GM11168 (cell line): ENCODE data around the gene TXNL4A.

ENCODE experiments used
- in situ Hi-C: fragments of 300-500 bp; cut with MboI; formaldehyde crosslinking; loops from one replicate; pipeline ENCODE4 v1.12.0; 2022; ENCODE audit warnings: low sequenced_read_pairs; ENCODE audit not compliant: unreplicated experiment

TXNL4A gene

DNA sequence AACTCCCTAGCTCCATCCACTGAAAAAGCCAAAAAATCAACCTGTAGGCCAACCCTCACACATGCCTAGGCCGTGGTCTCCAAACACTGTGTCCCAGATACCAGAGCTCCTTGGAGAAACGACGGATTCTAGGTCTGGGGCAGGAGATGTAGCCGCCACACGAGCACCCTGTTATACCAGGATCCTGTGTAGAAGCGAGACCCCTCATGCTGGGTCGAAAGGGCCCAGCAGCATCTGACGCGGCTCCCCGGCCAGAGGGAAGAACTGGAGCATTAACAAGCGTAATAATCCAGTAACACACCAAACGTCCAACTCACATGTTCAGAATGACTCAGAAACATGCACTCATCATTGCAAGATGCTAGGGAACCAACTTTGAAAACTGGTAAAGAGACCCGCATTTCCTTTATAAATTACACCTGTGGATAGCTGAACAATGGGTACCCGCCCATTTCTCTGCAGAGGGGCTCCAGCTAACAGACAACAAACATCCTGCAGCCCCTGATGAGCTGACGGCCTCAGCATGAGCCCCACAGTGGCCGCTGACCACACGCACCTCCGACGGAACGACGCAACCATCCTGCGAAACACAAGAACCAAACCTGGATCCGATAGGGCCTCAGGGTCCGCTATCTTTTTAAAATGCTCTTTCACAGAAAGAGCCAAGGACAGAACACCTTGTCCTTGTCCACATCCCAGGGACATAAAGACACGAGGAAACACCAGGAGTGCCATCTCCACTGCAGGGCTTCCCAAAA is 51.1 kb downstream of the TXNL4A start:
- in situ Hi-C loops, result no loop called here

DNA sequence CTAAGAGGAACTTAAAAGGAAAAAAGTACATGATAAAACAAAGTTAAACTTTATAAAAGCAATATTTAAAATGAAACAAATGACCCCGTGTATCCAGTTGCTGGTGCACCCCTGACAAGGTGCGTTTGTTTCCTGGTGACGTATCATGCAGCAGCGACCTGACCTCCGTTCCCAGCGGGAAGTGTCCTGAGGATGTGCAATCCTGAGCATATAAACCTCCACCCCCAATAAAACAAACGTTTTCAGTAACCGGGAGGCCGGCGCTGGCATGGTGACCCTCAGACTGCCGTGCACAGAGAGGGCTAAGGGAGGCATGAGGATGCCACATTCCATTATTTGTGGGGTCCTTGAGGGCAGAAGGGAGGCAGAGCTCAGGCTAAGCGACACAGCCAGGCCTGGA is 51.7 kb downstream of the TXNL4A start:
- in situ Hi-C loops, result no loop called here

DNA sequence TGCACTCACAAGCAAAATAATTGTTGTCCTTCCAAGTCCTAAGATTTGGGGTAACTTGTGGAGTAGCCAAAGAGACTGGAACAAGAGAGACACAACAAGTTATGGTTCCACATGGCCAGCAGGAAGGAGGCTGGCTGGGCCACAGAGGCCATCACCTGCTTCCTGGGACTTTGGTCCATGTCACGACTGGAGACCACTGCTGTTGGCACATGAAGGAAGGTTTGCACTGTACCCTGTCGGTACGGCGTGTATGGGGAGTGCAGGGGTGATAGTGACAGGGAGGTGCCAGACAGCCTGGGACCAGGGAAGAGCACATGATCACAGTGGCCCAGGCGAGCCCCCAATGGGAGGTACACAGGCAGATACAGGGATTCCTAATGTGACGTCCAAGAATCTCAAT is 52.4 kb downstream of the TXNL4A start:
- in situ Hi-C loops, result no loop called here

DNA sequence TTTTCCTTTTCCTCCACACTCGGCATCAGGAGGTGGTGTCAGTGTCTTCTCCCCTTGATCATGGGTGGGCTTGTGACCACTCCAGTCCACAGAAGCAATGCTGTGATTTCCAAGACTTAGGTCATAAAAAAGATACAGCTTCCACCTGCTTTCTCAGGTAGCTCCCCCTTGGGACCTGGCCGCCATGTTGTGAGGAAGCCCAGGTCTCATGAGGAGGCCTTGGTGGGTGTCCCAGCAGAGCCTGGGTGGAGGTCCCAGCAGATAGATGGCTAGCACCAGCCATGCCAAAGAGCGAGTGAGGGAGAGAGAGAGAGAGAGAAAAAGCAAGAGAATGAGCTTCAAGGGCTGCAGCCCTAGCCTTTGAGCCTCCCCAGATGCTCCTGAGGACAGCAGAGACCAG is 52.9 kb downstream of the TXNL4A start:
- in situ Hi-C loops, result no loop called here

DNA sequence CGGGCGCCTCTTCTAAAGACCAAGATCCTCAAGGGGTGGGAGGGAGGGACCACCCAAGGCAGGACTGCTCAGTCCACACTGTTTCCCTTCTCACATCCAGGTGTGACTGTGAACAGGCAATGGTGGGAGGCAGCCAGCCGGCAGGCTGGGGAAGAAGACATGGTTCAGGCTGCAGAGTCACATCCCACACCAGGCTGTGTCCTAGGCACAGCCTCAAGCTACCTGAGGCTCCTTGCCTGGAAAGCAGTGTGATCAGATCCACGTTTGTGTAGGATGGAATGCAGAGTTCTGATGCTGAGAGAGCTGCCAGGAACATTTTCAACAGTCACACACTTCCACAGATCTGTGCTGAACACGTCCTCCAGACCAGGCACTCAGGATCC is 53.3 kb downstream of the TXNL4A start:
- in situ Hi-C loops, result no loop called here

DNA sequence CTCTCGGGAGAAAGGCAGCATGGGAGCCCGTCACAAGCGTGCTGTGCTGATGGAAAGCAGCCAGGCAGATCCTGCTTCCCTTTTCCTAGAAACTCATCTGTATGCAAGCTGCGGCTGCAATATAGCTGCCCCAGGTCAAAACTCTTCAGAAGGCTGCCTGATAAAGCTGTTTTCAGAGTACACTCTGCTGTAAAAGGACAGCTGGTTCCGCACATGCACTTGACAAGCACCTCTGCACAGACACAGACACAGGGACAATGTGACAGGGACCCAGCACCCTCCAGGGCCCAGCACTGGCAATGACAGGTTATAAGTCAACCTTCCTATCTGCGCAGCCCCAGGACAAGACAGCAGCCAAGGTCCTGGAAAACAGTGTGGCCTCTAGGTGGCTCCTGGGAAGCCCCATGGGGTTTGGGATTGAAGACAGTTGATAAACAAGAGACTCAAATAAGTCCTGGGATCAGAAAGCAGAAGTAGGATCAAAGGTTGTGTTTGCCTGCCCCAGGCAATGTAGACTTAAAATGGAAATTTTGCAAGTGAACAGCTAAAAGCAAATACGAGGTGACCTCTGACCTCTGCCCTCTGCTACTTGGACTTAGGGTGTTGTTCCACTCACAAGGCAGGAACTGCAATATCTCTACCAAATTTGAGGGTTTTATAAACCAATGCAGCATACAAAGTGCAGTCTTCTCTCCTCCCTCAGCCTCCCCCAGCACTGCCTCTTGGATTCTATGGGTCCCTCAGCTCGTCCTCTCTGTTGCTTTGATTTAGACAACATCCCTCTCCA is 53.9 kb downstream of the TXNL4A start:
- in situ Hi-C loops, result no loop called here

DNA sequence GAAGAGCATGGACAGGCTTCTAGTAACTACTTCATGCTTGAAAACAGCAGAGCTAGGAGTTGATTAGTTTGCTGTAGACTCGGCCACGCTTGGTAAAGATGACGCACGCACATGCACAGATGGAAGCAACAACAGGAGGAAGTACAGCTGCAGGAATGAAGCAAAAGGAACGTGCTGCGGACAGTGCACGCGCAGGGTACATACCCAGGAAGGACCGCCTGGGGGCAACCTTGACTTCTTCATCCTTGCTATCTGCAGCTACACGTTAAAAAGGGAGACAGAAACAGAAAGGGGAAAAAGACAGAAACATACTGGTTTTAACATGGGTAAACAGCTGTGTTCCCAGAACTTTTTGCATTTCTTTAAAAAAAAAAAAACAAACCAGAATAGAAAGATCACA is 54.6 kb downstream of the TXNL4A start:
- in situ Hi-C loops, result no loop called here

DNA sequence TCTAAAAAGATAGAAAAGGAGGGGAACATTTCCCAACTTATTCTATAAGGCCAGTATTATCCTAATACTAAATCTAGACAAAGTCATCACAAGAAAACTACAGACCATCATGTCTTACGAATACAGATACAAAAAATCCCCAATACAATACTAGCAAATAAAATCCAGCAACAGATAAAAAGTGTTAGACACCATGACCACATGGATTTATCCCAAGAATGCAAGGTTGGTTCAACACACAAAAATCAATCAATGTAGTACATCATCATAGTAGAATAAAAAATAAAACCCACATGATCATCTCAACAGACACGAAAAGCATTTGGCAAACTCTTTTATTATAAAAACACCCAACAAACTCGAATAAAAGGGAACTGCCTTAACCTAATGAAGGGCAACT is 55.5 kb downstream of the TXNL4A start:
- in situ Hi-C loops, result no loop called here

DNA sequence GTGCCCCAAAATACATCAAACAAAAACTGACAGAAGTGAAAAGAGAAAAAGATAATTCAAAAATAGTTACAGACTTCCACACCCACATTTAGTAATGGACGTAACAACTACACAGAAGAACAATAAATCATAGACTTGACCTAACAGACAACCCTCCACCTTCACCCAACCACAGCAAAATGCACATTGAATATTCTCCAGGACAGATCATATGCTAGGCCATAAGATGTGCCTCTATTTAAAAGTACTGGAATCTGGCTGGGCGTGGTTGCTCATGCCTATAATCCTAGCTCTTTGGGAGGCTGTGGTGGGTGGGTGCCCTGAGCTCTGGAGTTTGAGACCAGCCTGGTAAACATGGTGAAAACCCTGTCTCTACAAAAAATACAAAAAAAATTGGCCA is 56.9 kb downstream of the TXNL4A start:
- in situ Hi-C loops, result no loop called here

DNA sequence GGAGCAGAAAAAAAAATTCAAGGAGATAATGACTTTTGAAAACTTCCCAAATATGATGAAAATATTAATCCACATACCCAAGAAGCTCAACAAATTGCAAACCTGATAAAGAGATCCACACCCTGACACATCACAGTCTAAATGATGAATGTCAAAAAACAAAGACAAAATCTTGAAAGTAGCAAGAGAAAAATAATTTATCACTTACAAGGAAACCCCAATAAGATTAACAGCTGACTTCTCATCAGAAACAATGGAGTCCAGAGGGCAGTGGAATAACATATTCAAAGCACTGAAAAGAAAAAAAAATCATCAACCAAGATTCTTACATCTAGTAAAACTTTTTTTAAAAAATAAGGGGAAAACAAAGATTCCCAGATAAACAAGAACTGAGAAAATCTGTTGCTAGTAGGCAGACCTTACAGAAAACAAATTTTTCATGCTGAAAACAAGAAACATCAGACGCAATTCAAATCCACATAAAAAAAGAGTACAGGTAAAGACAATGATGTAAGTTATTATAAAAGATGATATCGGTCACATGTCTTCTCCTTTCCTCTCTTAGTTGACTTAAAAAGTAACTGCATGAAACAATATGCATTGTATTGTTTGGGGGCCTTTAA is 58.2 kb downstream of the TXNL4A start:
- in situ Hi-C loops, result no loop called here

DNA sequence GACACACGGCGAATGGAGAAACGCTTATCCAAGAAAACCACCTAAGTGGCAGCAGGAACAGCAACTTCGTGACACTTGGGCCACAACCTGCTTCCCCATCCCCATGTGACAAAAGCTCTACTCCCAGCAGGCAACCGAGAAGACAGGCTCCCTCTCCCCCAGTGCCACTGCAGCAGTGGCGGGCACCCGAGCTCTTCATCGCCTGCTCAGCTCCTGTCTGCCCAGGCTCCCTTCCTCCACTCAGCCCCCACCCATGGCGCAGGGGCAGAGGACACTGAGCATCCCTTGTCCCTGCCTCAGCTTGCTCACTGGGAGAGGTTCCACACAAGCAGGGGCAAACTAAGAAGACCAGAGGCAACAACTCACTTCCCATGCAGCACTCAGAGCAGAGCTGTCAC is 59.8 kb downstream of the TXNL4A start:
- in situ Hi-C loops, result no loop called here

DNA sequence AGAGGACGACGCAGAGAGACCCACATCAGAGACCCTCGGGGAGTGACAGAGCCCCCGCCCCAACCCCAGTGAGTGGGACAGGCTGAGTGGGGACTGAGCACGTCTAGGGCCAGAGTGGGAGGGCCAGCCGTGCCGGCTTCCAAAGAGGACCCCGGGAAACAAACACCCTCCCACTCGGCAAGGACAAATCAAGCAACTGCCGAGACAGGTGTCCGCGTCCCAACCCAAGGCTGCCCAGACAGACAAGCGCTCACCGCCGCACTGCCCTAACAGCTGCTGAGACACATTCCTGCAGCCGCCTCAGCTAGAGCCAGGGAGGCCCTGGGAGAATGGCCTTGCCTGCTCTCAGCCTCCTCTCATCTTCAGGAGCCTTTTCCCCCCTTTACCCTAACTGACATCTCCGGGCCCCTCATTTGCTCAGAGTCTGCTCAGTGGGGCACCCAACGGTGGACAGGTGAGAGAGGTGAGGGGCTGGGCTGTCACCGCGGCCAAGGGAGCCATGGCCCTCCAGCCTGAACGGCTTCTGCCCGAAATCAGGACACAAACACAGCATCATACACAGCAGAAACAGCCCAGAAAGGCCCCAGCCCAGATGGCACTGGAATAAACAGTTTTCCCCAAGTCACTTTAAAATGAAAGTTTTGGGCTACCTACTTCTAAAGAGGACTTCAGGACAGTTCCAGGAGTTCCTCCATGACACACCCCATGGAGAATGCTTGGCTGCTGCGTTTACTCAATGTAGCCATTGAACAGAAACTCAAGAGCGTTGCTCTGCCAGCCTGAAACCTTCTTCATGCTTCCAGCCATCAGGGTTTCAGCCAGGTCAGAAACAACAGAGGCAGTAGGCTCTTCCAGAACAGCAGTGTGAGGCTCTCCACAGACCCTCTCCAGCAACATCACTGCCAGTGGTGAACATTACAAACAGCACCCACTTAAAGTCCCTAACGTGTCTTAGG is 60.5 kb downstream of the TXNL4A start:
- in situ Hi-C loops, result no loop called here

DNA sequence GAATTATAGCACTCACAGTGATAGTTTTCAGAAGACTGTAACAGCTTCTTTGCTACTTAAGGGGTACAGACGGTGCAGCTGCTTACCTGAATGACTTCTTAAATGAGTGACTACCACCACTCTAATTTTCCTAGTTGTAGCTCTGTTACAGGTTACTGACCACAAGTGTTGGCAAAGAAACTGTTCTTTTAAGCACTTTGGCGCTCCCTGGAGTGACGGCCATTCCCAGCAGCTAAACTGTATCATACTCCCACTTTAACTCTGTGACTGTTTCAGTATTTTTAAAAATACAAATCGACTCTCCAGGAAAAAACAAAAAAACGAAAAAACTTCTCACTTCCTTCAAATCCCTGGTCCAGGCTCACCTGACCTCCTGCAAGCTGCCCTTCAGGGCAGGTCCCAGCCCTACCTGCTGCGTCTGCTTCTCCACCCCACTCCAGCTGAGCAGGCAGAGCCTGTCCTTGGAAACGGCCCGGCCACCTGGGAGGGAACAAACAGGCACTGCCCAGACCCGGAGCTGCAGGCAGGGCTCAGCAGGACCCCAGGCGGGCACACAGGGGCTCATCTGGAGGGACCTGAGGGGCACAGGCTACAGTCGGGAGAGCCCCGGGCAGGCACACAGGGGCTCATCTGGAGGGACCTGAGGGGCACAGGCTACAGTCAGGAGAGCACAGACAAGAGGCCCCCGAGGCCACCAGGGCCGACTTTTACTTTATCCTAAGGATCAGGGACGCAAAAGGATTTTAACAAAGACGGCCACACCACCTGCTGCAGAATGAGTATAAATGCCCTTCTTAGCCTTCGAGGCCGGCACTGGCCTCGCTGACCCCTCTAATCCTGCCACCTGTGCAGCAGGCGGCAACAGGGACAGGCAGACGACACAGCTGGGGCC is 61.4 kb downstream of the TXNL4A start:
- in situ Hi-C loops, result no loop called here

DNA sequence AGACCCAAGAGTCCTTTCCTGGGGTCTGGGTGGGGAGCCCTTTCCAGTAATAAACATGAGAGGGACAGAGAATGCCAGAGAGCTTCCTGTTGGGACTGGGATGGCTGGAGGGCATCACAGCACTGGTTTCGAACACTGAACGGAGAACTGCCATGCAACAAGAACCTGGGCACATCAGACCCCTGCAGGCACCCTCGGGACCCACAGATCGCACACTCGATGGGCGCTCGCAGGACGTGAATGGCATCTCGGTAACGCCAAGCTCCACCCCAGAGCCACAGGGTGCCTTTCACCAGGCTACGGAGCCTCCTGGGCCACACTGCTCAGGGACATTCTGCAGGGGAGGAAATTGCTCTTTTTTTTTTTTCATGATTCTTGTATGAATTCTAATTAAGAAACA is 62.1 kb downstream of the TXNL4A start:
- in situ Hi-C loops, result no loop called here

DNA sequence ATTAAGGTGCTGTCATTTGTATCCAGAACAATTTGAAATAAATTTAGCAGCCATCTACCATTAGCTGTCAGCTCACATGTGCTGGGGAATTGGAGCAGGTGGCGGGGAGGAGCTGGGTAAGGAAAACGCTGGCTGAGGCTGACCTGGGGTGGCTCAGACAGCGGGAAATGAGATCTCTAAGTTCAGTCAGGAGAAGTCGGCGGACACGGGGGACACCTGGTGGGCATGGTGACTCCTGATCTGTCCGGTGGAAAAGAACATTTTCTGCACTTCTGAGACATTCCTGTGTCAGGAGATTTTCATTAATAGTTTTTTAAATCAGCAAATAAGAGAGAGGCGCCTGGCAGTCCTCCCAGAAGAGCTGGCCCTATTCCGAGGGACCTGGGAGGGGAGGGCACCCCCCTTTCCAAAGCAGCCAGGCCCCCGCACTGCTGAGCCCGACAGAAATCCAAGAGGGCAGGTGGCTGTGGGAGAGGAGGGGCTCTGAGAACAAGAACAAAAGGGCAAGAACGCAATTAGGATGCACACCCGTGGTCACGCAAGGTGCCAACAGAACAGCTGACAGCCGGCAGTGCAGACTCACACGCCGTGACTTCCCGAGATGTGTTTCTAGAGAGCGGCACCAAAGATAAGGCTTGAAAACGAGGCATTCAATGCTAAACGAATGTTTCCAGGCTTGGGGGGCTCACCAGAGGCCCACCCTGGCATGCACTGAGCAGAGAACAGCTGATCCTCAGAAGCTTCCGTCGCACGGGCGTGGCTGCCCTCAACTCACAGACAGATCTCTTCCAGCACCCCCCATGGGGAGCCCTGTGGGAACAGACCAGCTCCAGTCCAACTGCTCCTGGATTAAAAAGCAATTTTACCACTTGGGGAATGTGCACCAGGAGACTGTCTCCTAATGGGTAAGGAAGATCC is 63.3 kb downstream of the TXNL4A start:
- in situ Hi-C loops, result no loop called here

DNA sequence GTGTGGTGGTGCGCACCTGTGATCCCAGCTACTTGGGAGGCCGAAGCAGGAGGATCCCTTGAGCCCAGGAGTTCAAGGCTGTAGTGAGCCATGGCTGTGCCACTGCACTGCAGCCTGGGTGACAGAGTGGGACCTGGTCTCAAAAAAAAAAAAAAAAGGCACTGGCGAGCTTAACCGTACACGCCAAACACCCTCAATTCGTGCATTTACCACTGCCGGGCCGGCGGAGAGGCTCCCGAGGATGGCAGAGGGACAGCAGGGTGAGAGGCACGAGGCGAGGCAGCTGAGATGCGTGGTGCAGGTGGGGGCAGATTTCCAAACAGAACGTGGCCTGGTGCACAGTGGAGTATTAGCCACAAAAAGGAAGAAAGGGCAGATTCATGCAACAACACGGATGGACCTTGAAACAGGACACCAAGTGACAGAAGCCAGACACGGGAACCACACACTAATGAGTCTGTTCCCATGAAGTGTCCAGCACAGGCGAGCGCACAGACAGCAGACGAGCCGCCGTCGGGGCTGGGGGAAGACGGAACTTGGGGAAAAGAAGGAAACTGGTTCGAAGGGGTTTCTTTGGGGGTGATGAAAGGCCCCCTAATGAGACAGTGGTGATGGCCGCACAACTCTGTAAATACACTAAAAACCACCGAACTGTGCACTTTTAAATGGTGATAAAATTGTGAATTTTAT is 64.3 kb downstream of the TXNL4A start:
- in situ Hi-C loops, result no loop called here

DNA sequence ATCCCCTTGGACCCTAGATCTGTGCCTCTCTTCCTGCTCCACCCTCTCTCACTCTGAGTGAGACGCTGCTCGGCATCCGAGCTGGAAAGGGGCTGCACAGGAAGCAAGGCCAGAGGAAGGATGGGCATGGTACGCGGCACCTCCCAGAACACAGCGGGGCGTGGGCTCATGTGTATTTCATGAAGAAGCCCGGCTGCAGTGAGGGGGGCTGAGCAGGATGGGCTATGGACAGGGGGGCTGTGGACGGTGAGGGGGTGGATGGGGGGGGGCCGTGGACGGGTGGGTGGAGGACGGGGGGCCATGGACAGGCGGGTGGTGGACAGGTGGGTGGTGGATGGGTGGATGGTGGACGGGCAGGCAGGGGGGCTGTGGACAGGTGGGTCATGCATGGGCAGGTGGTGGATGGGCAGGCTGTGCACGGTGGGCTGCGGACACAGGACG is 65.4 kb downstream of the TXNL4A start:
- in situ Hi-C loops, result no loop called here
